Endothelial cell of umbilical vein (primary cell): ENCODE measurements around the gene PEAK3. TPM values are rescaled to one million over a fixed set of nuclear protein-coding genes. Genes with fewer than 3 reads are reported as not detected.

Experiments
- BruUV-seq: library from RNA; stranded (reverse); fragments of 400-500 nt; replicated peaks from 2 replicates; lab custom pipeline; 2021; lab: Mats Ljungman, UMichigan
- CTCF ChIA-PET: fragments of 300-600, 350-600 bp; sonication (Branson Sonifier 250); formaldehyde crosslinking; loops from one replicate; lab custom pipeline; 2021; ENCODE audit warnings: antibody characterized with exemption, inconsistent platforms; lab: Charles Lee
- POLR2A ChIA-PET: fragments of 300-600, 350-600 bp; sonication (Branson Sonifier 250); formaldehyde crosslinking; loops from one replicate; lab custom pipeline; 2021; ENCODE audit warnings: antibody characterized with exemption, inconsistent platforms; lab: Charles Lee
- DNase-seq: peaks from one replicate; pipeline ENCODE4 v3.0.0-alpha.2; 2011; ENCODE audit warnings: low read depth, low spot score
- FAIRE-seq: peaks from 2 replicates; lab custom pipeline; 2011; peaks lifted over from hg19 to GRCh38; lab: Jason Lieb, UNC
- H2AFZ ChIP-seq: 2 replicates; pipeline ENCODE4 v1.6.0; 2012; ENCODE audit warnings: low read depth, low read length, control low read depth, inconsistent platforms
- H3K27ac ChIP-seq: 2 replicates; pipeline ENCODE4 v1.5.1; 2011; ENCODE audit warnings: low read depth, mild to moderate bottlenecking, control low read depth, low read length, moderate library complexity; ENCODE audit not compliant: insufficient read depth
- H3K27me3 ChIP-seq, 2 experiments: 2 replicates each; pipeline versions ENCODE4 v1.6.0 to v1.6.1; 2011; ENCODE audit warnings: low read length in 2 of 2, mixed read lengths in 1 of 2; ENCODE audit not compliant: control insufficient read depth in 2 of 2, insufficient read depth in 2 of 2
- H3K36me3 ChIP-seq, 2 experiments: 2 replicates in 1 of 2; 3 replicates in 1 of 2; pipeline ENCODE4 v1.5.1; 2011; ENCODE audit warnings: low read length in 2 of 2, mild to moderate bottlenecking in 1 of 2, moderate library complexity in 1 of 2; ENCODE audit not compliant: control insufficient read depth in 2 of 2, insufficient read depth in 2 of 2; ENCODE audit errors: extremely low read depth in 1 of 2
- H3K4me1 ChIP-seq: 3 replicates; pipeline ENCODE4 v1.5.1; 2011; ENCODE audit warnings: mild to moderate bottlenecking, low read length; ENCODE audit not compliant: control insufficient read depth, insufficient read depth; ENCODE audit errors: extremely low read depth
- H3K4me2 ChIP-seq: 2 replicates; pipeline ENCODE4 v1.6.1; 2011; ENCODE audit warnings: low read length, control low read depth, mixed read lengths; ENCODE audit not compliant: insufficient read depth
- H3K4me3 ChIP-seq, 3 experiments: fragments of 200-600 bp in 1 of 3; sonication (generic), shearing (Covaris generic) in 1 of 3; replicated peaks in 1 of 3; 2 replicates each; pipeline ENCODE4 v1.5.1; 2011 to 2016; ENCODE audit warnings: control low read depth in 3 of 3, low read length in 3 of 3, mild to moderate bottlenecking in 2 of 3, inconsistent platforms in 1 of 3, low read depth in 1 of 3, moderate library complexity in 1 of 3; ENCODE audit not compliant: insufficient read depth in 1 of 3
- H3K79me2 ChIP-seq: 2 replicates; pipeline ENCODE4 v1.6.0; 2012; ENCODE audit warnings: low read length, inconsistent platforms; ENCODE audit not compliant: control insufficient read depth, insufficient read depth
- H3K9ac ChIP-seq: replicated peaks from 2 replicates; pipeline ENCODE3; 2011; ENCODE audit warnings: low read length, control low read depth; ENCODE audit not compliant: insufficient read depth; ENCODE audit errors: extremely low read depth
- H3K9me1 ChIP-seq: replicated peaks from 3 replicates; pipeline ENCODE4 v1.6.0; 2011; ENCODE audit warnings: mild to moderate bottlenecking, low read length; ENCODE audit not compliant: control insufficient read depth, insufficient read depth; ENCODE audit errors: extremely low read depth
- H3K9me3 ChIP-seq: replicated peaks from 2 replicates; pipeline ENCODE4 v1.5.1; 2012; ENCODE audit warnings: low read length, inconsistent platforms; ENCODE audit not compliant: control insufficient read depth, insufficient read depth
- H4K20me1 ChIP-seq: replicated peaks from 2 replicates; pipeline ENCODE3; 2011; ENCODE audit warnings: mild to moderate bottlenecking, low read length; ENCODE audit not compliant: control insufficient read depth, insufficient read depth; ENCODE audit errors: extremely low read depth
- CTCF ChIP-seq, 2 donors: IDR thresholded peaks; 1 replicate in 1 of 2; 2 replicates in 1 of 2; pipeline ENCODE4 v1.5.1; 2011; ENCODE audit warnings: low read length in 2 of 2, mild to moderate bottlenecking in 2 of 2, moderate library complexity in 2 of 2, control low read depth in 1 of 2, inconsistent platforms in 1 of 2, low read depth in 1 of 2; ENCODE audit not compliant: insufficient read depth in 1 of 2; ENCODE audit errors: extremely low read depth in 1 of 2
- EZH2 ChIP-seq: IDR thresholded peaks from 2 replicates; pipeline ENCODE4 v1.6.1; 2012; ENCODE audit warnings: borderline replicate concordance, low read depth, mild to moderate bottlenecking, moderate library complexity, low read length, inconsistent platforms; ENCODE audit not compliant: severe bottlenecking
- FOS ChIP-seq: IDR thresholded peaks from 2 replicates; pipeline ENCODE4 v1.6.1; 2011; ENCODE audit warnings: mild to moderate bottlenecking, low read length, moderate library complexity, borderline replicate concordance; ENCODE audit not compliant: insufficient read depth
- GATA2 ChIP-seq: IDR thresholded peaks from 2 replicates; pipeline ENCODE4 v1.7.0; 2011; ENCODE audit warnings: low read depth, mild to moderate bottlenecking, moderate library complexity, mixed read lengths, low read length; ENCODE audit not compliant: insufficient read length, insufficient read depth
- JUN ChIP-seq: IDR thresholded peaks from 2 replicates; pipeline ENCODE4 v1.6.1; 2011; ENCODE audit warnings: borderline replicate concordance, low read depth; ENCODE audit not compliant: insufficient read length, insufficient read depth
- MYC ChIP-seq: IDR thresholded peaks from one replicate; pipeline ENCODE4 v1.6.1; 2011; ENCODE audit warnings: mild to moderate bottlenecking, low read depth, low read length
- POLR2A ChIP-seq: IDR thresholded peaks from 2 replicates; pipeline ENCODE4 v1.6.1; 2012; ENCODE audit warnings: low read depth, mild to moderate bottlenecking, control low read depth, low read length
- POLR2AphosphoS5 ChIP-seq: IDR thresholded peaks from 2 replicates; pipeline ENCODE4 v1.6.1; 2012; ENCODE audit warnings: low read depth, mild to moderate bottlenecking, control low read depth, low read length, moderate library complexity; ENCODE audit not compliant: insufficient read depth
- dilution Hi-C: fragments of 300-500 bp; cut with MboI; formaldehyde crosslinking; loops from one replicate; pipeline ENCODE4 v1.15.0; 2019; ENCODE audit warnings: low sequenced_read_pairs; ENCODE audit not compliant: extremely low pct_ligation_motif_present
- intact Hi-C: fragments of 100-400 bp; cut with micrococcal nuclease; formaldehyde crosslinking; loops from one replicate; pipeline ENCODE4 v1.10.0; 2022
- polyA plus RNA-seq, 4 experiments: library from polyadenylated mRNA; depleted of rRNA in 3 of 4; stranded (reverse) in 3 of 4; unstranded in 1 of 4; fragments of >200 nt; gene quantifications; 2 replicates each; pipeline versions ENCODE4 v1.2.1 to v1.2.3, GENCODE V29; 2011 to 2012; ENCODE audit warnings: missing spikeins in 1 of 4
- total RNA-seq: library from RNA; stranded (reverse); gene quantifications from 2 replicates; pipeline ENCODE4 v1.2.3, GENCODE V29; 2021
- TF ChIP-seq, protein P1 (sequence below): IDR thresholded peaks from 2 replicates; pipeline ENCODE4 v1.6.1; 2011; ENCODE audit not compliant: insufficient read depth, insufficient read length

The PEAK3 gene
- total and polyA plus RNA-seq, 2 donors (not counting 3 experiments of a cell fraction or from before 2014, with no cell fraction given), result 0.03 TPM; not detected in 1

DNA sequence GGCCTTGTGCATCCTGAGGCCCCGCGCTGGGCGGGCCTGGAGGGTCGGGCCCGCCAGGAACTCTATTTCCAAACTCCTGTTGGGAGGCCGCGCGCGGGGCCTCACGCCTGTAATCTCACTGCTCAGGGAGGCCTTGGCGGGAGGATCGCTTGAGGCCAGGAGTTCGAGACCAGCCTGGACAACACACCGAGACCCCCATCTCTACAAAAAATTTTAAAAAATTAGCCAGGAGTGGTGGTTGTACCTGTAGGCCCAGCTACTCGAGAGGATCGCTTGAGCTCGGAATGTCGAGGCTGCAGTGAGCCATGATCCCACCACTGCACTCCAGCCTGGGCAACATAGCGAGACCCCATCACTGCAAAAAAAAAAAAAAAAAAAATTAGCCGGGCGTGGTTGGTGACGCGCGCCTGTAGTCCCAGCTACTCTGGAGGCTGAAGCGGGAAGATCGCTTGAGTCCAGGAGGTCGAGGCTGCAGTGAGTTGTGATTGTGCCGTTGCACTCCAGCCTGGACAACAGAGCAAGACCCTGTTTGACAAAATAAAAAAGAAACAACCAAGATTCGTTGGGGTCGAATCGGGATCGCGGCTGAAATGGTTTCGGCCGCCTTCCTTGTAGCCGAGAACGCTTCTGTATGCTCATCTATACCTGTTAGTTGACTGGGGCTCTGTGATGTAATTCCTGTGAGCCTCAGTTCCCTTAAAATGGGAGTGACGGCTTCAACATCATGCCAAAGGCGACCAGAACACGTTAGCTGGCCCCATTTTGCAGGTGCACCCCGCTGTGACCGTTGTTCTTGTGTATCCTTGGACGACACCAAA, 44.7 kb downstream of the PEAK3 start:
- H3K4me1 ChIP-seq, result peaks cover 45% of the 10 kb centered on the region
- H3K9me1 ChIP-seq, result no peaks in the 10 kb centered on the region
- CTCF ChIA-PET, result interaction anchor here (0.6 to 4.8 kb wide), 5 partner anchors 16 to 143 kb away, joined by 3 to 40 read pairs (median 6); no protein-coding TSS in a partner anchor
- peak; percentile 35 for FAIRE-seq
- BruUV-seq, result no TSS peak
- peak overlapping the region; percentile 93 for H3K4me2 ChIP-seq
- dilution Hi-C loops, result no loop called here
- no peak overlapping the region for H2AFZ ChIP-seq
- H4K20me1 ChIP-seq, result no peaks in the 10 kb centered on the region
- DNase-seq, result no peak
- H3K27me3 ChIP-seq, result no peaks in the 10 kb centered on the region
- peak overlapping the region; percentile 67 for H3K9ac ChIP-seq
- H3K36me3 ChIP-seq, result peaks cover 0 to 13% of the 10 kb centered on the region in 2 experiments
- POLR2A ChIA-PET, result no interaction called here
- peak overlapping the region; percentile 66 for H3K27ac ChIP-seq
- peaks cover 77% of the 10 kb centered on the region for H3K79me2 ChIP-seq
- intact Hi-C loops, result loop anchor here (2.0 to 5.0 kb wide), 4 partner anchors 68 to 800 kb away; partner anchors contain the start of gene TIMM13
- H3K4me3 ChIP-seq, result peak overlapping the region; percentile 25 to 64 (median 56)
- TF ChIP-seq CTCF (IDR thresholded peaks at IDR 0.05; ENCODE audit: extremely low read depth in 1 of 2, insufficient read depth in 1 of 2, low read depth in 1 of 2, low read length in 2 of 2), result no peak
- TF ChIP-seq, protein P1, sequence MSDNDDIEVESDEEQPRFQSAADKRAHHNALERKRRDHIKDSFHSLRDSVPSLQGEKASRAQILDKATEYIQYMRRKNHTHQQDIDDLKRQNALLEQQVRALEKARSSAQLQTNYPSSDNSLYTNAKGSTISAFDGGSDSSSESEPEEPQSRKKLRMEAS, result no peak
- no peak for TF ChIP-seq POLR2A
- TF ChIP-seq GATA2, result no peak
- TF ChIP-seq MYC, result no peak
- no peak for TF ChIP-seq FOS
- TF ChIP-seq POLR2AphosphoS5, result no peak
- TF ChIP-seq JUN, result no peak
- TF ChIP-seq EZH2, result no peak
- no peaks in the 10 kb centered on the region for H3K9me3 ChIP-seq
